Neural crest cell (in vitro differentiated cells): ENCODE measurements around the gene TET3. TPM values are rescaled to one million over a fixed set of nuclear protein-coding genes. Genes with fewer than 3 reads are reported as not detected.

Experiments used
- DNase-seq: peaks from one replicate; pipeline ENCODE4 v3.0.0; 2021; ENCODE audit warnings: low read depth, mixed read lengths, low spot score
- H3K27ac Mint-ChIP-seq: one replicate; pipeline ENCODE4 v1.8.0; 2021; ENCODE audit warnings: mild to moderate bottlenecking, mixed read lengths; ENCODE audit not compliant: unreplicated experiment
- H3K27me3 Mint-ChIP-seq: 2 replicates; pipeline ENCODE4 v1.8.0; 2021; ENCODE audit warnings: low read depth, mild to moderate bottlenecking, mixed read lengths
- H3K36me3 Mint-ChIP-seq: 2 replicates; pipeline ENCODE4 v1.8.0; 2021; ENCODE audit warnings: low read depth, mild to moderate bottlenecking, mixed read lengths
- H3K4me1 Mint-ChIP-seq: 2 replicates; pipeline ENCODE4 v1.8.0; 2021; ENCODE audit warnings: mixed read lengths
- H3K4me3 Mint-ChIP-seq: one replicate; pipeline ENCODE4 v1.8.0; 2021; ENCODE audit warnings: mild to moderate bottlenecking, mixed read lengths
- H3K9me3 Mint-ChIP-seq: 2 replicates; pipeline ENCODE4 v1.8.0; 2021; ENCODE audit warnings: mixed read lengths
- long read RNA-seq: library from polyadenylated mRNA; unstranded; transcript quantifications from one replicate; pipeline ENCODE4 v2.0.0, GENCODE V29; 2020
- total RNA-seq: library from RNA; stranded (reverse); gene quantifications from 2 replicates; pipeline ENCODE4 v1.2.1, GENCODE V29; 2021
- TF ChIP-seq, protein P1 (sequence below): fragments of 200-600 bp; sonication (generic); conservative IDR thresholded peaks from 2 replicates; pipeline ENCODE4 v1.5.0; 2021; ENCODE audit warnings: antibody characterized with exemption, mild to moderate bottlenecking

The TET3 gene
- 30.2 and 30.3 TPM in 2 replicates for total RNA-seq
- long read RNA-seq, partial matches to known transcripts: 0 of 12 reads
- long read RNA-seq, other reads (novel, unspliced or antisense): 12 of 12 reads

DNA sequence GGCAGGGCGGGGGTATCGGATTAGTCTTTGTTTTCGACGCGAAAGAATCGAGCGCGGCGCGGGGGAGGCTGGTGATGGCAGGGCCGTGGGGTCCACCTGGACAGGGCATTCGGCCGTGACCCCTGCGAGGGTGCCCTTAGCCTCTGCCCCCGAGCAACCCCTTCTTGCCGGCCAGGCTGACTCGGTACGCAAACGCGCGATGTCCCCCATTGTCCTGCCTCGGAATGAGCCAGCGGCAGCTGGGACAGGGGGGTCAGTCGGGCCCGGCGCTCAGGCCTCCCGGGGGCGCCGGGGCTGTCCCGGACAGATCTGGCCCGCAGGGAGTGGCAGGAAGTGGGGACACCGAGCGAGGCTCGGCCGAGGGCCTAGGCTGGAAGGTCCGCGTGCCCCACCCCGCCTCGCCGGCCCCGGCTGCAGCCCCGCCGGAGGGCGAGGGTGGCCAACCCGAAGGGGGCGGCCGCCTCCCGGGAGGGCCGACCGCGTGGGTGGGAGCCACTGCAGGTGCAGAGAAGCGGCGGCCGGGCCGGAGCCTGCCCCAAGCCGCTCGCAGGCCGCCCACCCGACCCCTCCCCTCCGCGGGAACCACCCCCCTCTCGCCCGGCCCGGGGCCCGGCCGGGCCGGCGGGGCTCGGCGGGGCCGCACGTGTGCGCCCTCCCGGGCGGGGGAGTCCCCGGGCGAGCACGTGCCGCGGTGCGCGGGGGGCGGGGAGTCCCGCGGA lies at the start of gene TET3:
TET3 (plus strand) TSS at position 708 of the 719 bp plus-strand sequence. CDS start 1,494 bp downstream, outside the sequence.
- Mint-ChIP-seq H3K9me3 (no peaks in the 10 kb centered on the region), H3K27me3 (peaks cover 46% of the 10 kb centered on the region), H3K36me3 (peaks cover 15% of the 10 kb centered on the region), H3K4me1 (peaks cover 68% of the 10 kb centered on the region), H3K27ac (peak within 1 kb of the TSS; percentile 85), H3K4me3 (peak within 1 kb of the TSS; percentile 90)
- TF ChIP-seq, protein P1, sequence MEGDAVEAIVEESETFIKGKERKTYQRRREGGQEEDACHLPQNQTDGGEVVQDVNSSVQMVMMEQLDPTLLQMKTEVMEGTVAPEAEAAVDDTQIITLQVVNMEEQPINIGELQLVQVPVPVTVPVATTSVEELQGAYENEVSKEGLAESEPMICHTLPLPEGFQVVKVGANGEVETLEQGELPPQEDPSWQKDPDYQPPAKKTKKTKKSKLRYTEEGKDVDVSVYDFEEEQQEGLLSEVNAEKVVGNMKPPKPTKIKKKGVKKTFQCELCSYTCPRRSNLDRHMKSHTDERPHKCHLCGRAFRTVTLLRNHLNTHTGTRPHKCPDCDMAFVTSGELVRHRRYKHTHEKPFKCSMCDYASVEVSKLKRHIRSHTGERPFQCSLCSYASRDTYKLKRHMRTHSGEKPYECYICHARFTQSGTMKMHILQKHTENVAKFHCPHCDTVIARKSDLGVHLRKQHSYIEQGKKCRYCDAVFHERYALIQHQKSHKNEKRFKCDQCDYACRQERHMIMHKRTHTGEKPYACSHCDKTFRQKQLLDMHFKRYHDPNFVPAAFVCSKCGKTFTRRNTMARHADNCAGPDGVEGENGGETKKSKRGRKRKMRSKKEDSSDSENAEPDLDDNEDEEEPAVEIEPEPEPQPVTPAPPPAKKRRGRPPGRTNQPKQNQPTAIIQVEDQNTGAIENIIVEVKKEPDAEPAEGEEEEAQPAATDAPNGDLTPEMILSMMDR: no peak
- peak; percentile 34 for DNase-seq

DNA sequence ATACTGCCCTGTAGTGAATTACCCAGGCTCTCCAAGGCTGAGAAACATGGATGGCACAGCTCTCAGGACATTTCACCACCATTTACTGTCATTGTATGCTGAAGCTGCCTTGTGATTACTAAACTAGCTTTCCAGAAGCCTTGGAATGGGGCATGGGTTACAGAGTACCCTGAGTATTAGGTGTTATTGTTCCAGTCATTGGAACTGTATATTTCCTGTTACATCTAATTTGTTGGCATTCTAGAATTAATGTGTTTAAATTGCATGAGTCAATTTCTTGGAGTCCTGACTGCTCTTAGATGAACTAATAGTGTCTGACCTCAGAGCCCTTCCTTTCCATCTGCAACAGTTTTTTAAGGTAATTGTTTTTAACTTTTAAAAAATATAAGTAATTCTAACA lies 49.1 kb upstream of the TET3 start:
- Mint-ChIP-seq H3K27me3 (no peaks in the 10 kb centered on the region), H3K36me3 (peaks cover 5% of the 10 kb centered on the region), H3K27ac (no peak overlapping the region), H3K4me1 (peaks cover 18% of the 10 kb centered on the region), H3K9me3 (no peaks in the 10 kb centered on the region), H3K4me3 (no peak overlapping the region)
- TF ChIP-seq, protein P1: no peak
- no peak for DNase-seq

DNA sequence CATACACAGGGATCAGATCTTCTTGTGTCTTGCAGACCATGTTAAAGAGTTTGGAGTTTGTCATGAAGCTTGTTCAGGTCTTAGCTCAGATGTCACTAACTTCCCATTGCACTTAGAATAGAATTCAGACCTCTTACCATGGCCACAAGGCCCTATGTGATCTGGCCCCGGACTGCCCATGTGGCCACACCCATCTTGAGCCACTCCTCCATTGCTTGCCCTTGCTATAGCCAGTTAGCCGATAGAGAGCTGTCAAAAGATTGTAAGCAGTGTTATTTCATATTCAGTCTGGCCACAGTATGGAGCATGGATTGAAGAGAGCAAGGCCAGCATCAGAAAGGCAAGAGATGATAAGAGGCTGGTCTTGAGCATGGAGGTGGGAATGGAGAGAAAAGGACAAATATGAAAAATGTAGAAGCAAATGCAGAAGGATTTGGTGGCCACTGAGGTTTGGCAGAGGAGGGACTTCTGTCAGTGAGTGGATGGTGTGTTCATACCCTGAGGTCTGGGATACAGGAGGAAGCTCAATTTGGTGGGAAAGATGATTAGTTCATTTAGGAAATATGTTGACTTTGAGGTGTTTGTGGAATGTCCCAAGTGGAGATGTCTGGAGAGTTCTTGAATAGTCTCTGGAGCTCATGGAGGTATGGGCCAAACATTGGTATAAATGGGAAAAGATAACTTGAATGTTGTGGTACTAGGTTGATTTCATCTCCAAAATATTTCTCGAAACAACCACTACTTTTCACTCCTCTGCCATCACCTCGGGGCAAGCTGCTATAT lies 47.4 kb upstream of the TET3 start:
- TF ChIP-seq, protein P1: no peak
- Mint-ChIP-seq H3K4me3 (no peak overlapping the region), H3K9me3 (no peaks in the 10 kb centered on the region), H3K36me3 (peaks cover 5% of the 10 kb centered on the region), H3K4me1 (peaks cover 8% of the 10 kb centered on the region), H3K27me3 (no peaks in the 10 kb centered on the region), H3K27ac (no peak overlapping the region)
- no peak for DNase-seq

DNA sequence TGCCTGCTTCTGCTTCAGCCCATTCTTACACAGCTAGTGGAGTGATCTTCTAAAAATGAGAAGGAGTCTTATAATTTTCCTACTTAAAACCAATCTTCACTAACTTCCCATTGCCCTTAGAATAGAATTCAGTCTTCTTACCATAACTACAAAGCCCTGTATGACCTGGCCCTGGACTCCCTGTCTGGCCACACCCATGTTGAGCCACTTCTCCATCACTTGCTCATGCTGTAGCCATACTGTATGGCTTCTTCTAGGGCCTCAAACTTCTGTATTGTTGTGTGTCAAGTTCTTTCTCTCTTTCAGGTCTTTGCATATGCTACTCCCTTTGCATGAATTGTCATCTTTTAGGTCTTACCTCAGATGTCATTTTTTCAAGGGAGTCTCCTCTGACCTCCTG lies 46.8 kb upstream of the TET3 start:
- H3K27me3 Mint-ChIP-seq: no peaks in the 10 kb centered on the region
- TF ChIP-seq, protein P1: no peak
- no peak overlapping the region for H3K27ac Mint-ChIP-seq
- H3K36me3 Mint-ChIP-seq: peaks cover 5% of the 10 kb centered on the region
- no peaks in the 10 kb centered on the region for H3K9me3 Mint-ChIP-seq
- H3K4me3 Mint-ChIP-seq: no peak overlapping the region
- no peak for DNase-seq
- peaks cover 7% of the 10 kb centered on the region for H3K4me1 Mint-ChIP-seq

DNA sequence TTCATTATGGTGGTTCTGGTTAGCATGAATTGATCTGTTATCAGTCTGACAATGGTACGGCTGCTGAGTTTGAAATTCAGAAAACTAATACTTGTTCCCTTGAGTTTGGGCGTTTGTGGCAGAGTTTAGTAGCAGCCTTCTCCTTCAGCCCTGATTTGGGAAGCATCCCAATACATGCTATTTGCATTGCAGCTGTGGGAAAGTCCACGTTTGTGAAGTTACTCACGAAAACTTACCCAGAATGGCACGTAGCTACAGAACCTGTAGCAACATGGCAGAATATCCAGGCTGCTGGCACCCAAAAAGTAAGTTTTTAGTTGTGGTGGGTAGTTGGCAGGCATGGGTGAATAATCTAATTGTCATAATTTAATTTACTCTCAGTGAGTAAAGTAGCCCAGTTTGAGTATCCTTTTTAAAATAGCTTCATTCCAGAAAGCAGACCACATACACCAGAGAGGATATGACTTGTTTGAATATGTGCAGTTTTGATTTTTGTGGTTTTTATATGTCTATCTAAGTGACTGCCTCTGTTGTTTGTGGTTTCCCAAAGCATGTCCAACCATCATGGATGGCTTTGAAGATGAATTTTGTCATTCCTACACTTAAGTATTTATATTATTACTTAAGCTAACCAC lies 45.9 kb upstream of the TET3 start:
- Mint-ChIP-seq H3K27ac (no peak overlapping the region), H3K4me1 (peaks cover 7% of the 10 kb centered on the region), H3K27me3 (no peaks in the 10 kb centered on the region), H3K4me3 (no peak overlapping the region), H3K36me3 (peaks cover 5% of the 10 kb centered on the region), H3K9me3 (no peaks in the 10 kb centered on the region)
- no peak for DNase-seq
- TF ChIP-seq, protein P1: no peak
